Tibial artery (tissue), 4 donors: ENCODE results near the gene CST4.
A peak's percentile ranks its signal among the peaks of the same experiment; 100 is the strongest.

Experiments used
- DNase-seq, 2 donors: peaks; one replicate each; pipeline ENCODE4 v3.0.0-alpha.2; 2019
- H3K27ac ChIP-seq, 2 donors: fragments of 200-600 bp; sonication (generic) in 1 of 2; 1 replicate in 1 of 2; 2 replicates in 1 of 2; pipeline ENCODE4 v1.5.1; 2018 to 2019; ENCODE audit warnings: mild to moderate bottlenecking in 1 of 2
- H3K27me3 ChIP-seq, 2 donors: fragments of 200-600 bp; sonication (generic) in 1 of 2; one replicate each; pipeline versions ENCODE4 v1.5.1 to v1.6.0; 2016 to 2019
- H3K36me3 ChIP-seq, 3 donors: fragments of 200-600 bp; sonication (generic) in 2 of 3; one replicate each; pipeline ENCODE4 v1.5.1; 2016 to 2019; ENCODE audit warnings: mild to moderate bottlenecking in 2 of 3
- H3K4me1 ChIP-seq, 4 donors: fragments of 200-600 bp; sonication (generic) in 2 of 4; 1 replicate in 3 of 4; 2 replicates in 1 of 4; pipeline ENCODE4 v1.5.1; 2016 to 2019
- H3K4me3 ChIP-seq, 2 donors: fragments of 200-600 bp; sonication (generic) in 1 of 2; 1 replicate in 1 of 2; 2 replicates in 1 of 2; pipeline ENCODE4 v1.5.1; 2018 to 2019; ENCODE audit warnings: mild to moderate bottlenecking in 2 of 2
- H3K9me3 ChIP-seq, 3 donors: fragments of 200-600 bp; sonication (generic) in 1 of 3; one replicate each; pipeline ENCODE4 v1.5.1; 2016 to 2019
- CTCF ChIP-seq, 2 experiments: fragments of 200-600 bp in 1 of 2; fragments of 450-650 bp in 1 of 2; IDR thresholded peaks; one replicate each; pipeline ENCODE4 v1.5.1; 2017 to 2019; ENCODE audit warnings: antibody characterized with exemption in 2 of 2, mild to moderate bottlenecking in 1 of 2, moderate library complexity in 1 of 2
- intact Hi-C: fragments of 100-400 bp; cut with DNase I; formaldehyde crosslinking; loops from one replicate; pipeline ENCODE4 v1.15.0; 2023; ENCODE audit warnings: low total_unique reads

Gene CST4

GRCh38 chr20:23655491-23656211 lies 33.2 kb downstream of the CST4 start:
- TF ChIP-seq CTCF (IDR thresholded peaks at IDR 0.05), result no peak
- Histone ChIP-seq H3K4me1 (peaks cover 0 to 11% (median 4%) of the 10 kb centered on the region in 4 donors), H3K27me3 (no peaks in the 10 kb centered on the region), H3K4me3 (peak overlapping the region in 1 of 2 donors; percentile 3), H3K27ac (peak overlapping the region in 1 of 2 donors; percentile 40), H3K36me3 (no peaks in the 10 kb centered on the region), H3K9me3 (no peaks in the 10 kb centered on the region)
- intact Hi-C loops, result no loop called here
- DNase-seq, result peak; percentile 69 to 85

GRCh38 chr20:23654717-23655116 lies 34.1 kb downstream of the CST4 start:
- H3K27me3 ChIP-seq, result no peaks in the 10 kb centered on the region
- no peak for TF ChIP-seq CTCF (IDR thresholded peaks at IDR 0.05)
- no peaks in the 10 kb centered on the region for H3K9me3 ChIP-seq
- no peak for DNase-seq
- H3K4me1 ChIP-seq, result peaks cover 0 to 11% (median 4%) of the 10 kb centered on the region in 4 donors
- intact Hi-C loops, result no loop called here
- no peak overlapping the region for H3K27ac ChIP-seq
- no peak overlapping the region for H3K4me3 ChIP-seq
- H3K36me3 ChIP-seq, result no peaks in the 10 kb centered on the region

- Histone ChIP-seq H3K4me3 (no peak overlapping the region), H3K4me1 (peaks cover 0 to 11% (median 4%) of the 10 kb centered on the region in 4 donors), H3K36me3 (no peaks in the 10 kb centered on the region), H3K27me3 (no peaks in the 10 kb centered on the region), H3K27ac (no peak overlapping the region), H3K9me3 (no peaks in the 10 kb centered on the region)
- no peak for TF ChIP-seq CTCF (IDR thresholded peaks at IDR 0.05)
- intact Hi-C loops, result no loop called here
- no peak for DNase-seq
Observed at GRCh38 chr20:23654000-23654399, 34.8 kb downstream of the CST4 start.

GRCh38 chr20:23653400-23653938 lies 35.4 kb downstream of the CST4 start:
- Histone ChIP-seq H3K36me3 (no peaks in the 10 kb centered on the region), H3K9me3 (no peaks in the 10 kb centered on the region), H3K4me3 (no peak overlapping the region), H3K27ac (no peak overlapping the region), H3K4me1 (peaks cover 0 to 11% (median 4%) of the 10 kb centered on the region in 4 donors), H3K27me3 (no peaks in the 10 kb centered on the region)
- DNase-seq, result no peak
- intact Hi-C loops, result no loop called here
- no peak for TF ChIP-seq CTCF (IDR thresholded peaks at IDR 0.05)

GRCh38 chr20:23652926-23653325 lies 35.9 kb downstream of the CST4 start:
- Histone ChIP-seq H3K4me3 (no peak overlapping the region), H3K27ac (no peak overlapping the region), H3K9me3 (no peaks in the 10 kb centered on the region), H3K4me1 (peaks cover 0 to 11% (median 4%) of the 10 kb centered on the region in 4 donors), H3K36me3 (no peaks in the 10 kb centered on the region), H3K27me3 (no peaks in the 10 kb centered on the region)
- TF ChIP-seq CTCF (IDR thresholded peaks at IDR 0.05), result no peak
- DNase-seq, result no peak
- intact Hi-C loops, result no loop called here
